NOMO-1 (cell line): Measurements from ENCODE around the gene FAM117B.
"Not testable (repeated sequence)": the region's sequence is repeated elsewhere in the genome, so short reads cannot be mapped to it uniquely, and the experiment has no call there.

ENCODE experiments used
- DNase-seq, 2 experiments: peaks; one replicate each; lab custom pipeline; 2025; ENCODE audit not compliant: unreplicated experiment in 2 of 2; lab: John Stamatoyannopoulos, UW

Gene FAM117B

DNA sequence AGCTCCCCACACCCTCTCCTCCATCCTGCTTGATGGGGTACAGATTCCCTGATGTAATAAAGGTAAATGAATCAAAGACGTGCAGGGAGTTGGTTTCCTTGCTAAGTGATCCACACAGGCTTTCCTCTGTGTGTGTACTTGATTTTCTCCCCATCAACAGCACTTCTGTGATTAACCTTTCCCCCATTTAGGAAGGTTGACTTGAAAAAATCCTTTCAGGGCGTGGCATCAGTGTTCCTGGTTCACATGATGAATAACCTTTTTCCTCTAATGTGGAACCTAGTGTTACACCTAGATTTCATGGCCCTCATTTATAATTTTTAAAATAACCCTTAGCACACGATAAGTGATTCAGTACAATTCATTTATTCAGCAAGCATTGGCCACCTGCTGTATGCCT lies 121.8 kb downstream of the FAM117B start:
- DNase-seq, result no peak

DNA sequence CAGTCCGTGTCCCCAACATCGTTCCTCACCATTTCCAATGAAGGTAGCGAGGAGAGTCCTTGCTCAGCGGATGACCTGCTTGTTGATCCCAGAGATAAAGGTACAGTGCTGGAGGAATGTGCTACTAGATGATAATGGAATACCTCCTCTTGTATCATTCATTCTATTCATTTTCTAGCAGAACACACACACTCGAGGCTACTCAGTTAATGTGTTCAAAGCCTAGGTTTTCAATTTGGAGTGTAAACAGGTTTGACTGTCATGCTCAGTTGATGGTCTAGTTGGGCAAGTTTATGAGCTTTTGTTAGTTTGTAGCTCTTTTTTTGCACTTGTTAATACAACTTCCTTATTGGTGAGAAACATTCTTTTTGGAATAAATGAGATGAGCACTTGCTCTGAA lies 122.6 kb downstream of the FAM117B start:
- DNase-seq, result no peak

DNA sequence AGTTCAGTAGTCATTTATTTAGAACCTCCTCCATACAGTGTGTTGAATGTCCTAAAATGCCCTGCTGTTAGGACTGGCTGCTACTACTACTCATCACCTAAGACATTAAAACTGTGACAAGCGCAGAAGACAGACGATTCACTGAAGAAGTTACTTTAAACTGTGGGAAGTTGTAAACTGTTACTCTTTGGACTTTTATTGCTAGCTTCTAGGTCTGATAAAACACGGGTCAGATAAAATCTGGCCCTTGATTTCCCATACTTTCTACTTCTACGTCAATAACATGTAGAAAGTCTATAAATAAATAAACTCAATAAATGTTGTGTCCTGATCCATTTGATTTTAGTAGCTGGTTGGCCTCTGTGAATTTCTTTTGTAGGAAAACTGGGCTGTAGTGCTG lies 123.4 kb downstream of the FAM117B start:
- no peak for DNase-seq

DNA sequence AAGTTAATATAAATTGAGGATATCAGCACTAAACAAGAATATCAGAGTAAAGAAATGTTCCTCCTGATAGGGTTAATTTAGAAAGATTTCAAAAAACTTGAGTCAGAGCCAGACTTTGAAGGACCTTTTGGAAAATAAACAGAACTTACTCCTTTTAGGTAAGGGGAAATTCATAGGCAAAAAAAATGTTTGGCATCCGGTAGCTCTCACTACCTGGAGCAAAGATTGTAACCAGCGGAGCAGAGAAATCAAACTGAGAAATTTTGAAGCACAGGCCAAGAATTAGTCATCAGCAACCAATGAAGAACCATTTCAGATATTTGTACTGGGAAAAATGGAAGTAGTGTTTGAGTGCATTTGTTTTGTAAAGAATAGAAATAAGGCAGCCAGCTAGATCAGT lies 123.8 kb downstream of the FAM117B start:
- no peak for DNase-seq

DNA sequence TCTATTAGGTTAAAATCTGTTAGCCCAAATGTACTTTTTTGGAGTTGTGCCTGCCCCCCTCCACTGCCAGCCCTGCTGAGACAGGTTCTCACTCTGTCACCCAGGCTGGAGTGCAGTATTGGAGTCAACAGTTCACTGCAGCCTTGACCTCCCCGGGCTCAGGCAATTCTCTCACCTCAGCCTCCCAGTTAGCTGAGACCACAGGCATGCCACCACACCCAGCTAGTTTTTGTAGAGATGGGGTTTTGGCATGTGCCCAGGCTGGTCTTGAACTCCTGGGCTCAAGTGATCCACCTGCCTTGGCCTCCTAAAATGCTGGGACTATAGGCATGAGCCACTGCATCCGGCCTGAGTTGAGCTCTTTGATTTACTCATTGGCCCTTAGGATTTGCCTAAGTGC lies 126.1 kb downstream of the FAM117B start:
- DNase-seq, result no peak

DNA sequence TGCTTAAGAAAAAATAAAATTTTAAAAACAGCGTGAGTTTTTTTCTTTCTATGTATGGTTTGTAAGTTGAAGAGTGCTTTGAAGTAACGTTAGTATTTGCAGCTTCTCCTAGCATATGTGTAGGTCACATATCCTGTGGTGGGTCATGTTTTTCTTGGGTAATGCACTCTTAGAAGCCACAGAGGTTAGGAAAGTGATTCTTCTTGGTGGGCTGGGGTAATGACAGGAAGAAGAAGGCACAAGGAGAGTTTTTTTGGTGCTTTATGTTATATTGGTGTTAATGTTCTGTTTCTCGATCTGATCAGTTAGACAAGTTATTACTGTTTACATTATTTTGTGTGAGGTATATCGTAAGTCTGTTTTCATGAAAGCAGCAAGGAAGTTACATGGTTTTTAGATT lies 127.8 kb downstream of the FAM117B start:
- peak; percentile 28 to 41 for DNase-seq

DNA sequence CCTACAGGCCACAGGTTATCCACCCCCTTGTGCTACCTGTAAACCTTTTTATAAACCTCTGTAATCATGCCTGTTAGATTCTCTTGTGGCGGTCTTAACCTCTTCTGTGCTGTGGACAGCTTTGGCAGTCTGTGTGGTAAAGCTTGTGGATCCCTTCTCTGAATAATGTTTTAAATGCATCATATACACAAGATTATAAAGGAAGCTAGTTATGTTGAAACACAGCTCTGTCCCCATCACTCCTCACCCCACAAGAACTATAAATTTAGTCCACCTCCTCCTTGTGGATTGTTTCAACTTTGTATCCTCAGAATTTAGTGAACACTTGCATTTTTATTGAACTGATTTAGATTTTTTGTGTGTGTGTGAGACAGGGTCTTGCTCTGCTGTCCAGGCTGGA lies 129.1 kb downstream of the FAM117B start:
- peak; percentile 12 to 13 for DNase-seq

DNA sequence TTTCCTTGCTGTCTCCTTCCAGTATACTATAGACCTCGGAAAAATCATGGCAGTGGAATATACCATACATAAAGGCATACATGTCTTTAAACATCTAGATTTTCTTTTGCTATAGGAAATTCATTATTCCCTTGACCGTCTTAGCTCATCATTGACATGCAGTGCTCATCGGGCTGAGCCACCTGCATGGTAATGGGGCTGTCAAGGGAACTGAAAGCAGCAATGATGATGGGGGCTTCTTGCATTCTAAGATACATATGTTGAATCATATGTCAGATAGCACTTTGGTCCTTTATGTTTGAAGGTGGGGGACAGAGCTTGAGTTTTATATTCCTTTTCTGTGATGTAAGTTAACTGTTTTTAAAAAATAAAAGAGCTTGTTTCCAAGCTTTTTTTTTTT lies 130.2 kb downstream of the FAM117B start:
- DNase-seq, result no peak

DNA sequence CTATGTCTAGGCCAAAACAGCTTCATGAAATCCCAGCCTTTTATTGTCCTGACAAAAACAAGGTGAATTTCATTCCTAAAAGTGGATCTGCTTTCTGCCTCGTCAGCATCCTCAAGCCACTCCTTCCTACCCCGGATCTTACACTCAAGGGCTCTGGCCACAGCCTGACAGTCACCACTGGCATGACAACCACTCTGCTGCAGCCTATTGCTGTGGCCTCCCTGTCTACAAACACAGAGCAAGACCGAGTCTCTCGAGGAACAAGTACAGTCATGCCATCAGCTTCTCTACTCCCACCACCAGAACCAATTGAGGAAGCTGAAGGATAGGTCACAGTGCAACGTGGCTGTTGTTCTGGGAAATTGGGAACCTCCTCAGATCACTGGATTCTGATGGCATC lies 130.7 kb downstream of the FAM117B start:
- DNase-seq, result no peak

DNA sequence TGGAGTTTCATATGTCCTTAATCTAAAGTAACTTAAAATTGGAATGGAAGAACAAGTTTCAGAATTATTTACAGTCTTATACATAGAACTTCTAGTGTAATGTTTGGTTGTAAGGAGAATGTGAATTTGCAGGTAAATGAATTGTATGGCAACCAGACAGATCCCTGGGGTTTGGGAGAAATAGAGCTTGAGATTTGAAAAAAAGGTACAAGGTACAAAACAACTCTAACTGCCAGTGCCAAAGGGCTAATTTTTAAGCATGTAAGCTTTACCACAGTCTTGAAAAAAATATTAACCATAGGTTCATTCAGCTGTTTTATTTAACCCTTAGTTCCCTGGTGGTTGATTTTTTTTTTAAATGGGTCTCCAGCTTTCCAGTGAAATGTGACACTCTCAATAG lies 133.5 kb downstream of the FAM117B start:
- DNase-seq, result no peak

DNA sequence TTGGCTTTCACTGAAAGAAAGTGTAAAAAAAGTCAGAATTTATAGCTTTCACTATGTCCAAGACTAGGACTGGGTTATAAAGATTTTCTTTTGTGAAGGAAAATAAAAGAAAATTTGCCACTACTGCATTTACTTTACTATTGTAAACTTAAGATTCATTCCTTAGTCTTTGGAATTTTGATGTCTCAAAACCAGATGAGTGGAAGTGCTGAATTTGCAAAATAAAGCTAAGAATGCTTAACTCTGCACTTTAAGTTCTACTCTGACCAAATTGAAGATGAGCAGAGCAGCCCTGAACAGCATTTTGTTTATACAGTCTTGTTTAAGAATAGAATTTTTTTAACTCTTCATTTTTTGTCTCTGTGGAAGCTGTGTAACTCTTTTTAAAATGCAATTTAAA lies 134.4 kb downstream of the FAM117B start:
- no peak for DNase-seq

DNA sequence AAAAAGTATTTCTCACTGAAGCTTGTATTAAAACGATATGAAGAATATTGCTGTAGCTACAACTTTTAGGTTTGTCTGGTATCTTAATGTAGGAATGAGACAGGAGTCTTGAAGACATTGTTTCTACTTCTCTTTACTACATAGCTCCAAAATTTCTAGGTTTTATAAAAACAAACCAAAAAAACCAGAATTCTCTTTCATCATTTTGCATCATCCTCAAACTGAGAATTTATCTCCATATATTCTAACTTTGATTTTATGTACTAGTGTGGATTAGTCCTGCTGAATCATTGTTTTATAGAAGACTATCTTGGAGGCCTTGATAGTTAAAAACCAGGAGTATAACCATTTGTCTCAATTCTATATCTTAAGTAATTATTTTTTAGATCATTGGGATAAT lies 136.6 kb downstream of the FAM117B start:
- no peak for DNase-seq

DNA sequence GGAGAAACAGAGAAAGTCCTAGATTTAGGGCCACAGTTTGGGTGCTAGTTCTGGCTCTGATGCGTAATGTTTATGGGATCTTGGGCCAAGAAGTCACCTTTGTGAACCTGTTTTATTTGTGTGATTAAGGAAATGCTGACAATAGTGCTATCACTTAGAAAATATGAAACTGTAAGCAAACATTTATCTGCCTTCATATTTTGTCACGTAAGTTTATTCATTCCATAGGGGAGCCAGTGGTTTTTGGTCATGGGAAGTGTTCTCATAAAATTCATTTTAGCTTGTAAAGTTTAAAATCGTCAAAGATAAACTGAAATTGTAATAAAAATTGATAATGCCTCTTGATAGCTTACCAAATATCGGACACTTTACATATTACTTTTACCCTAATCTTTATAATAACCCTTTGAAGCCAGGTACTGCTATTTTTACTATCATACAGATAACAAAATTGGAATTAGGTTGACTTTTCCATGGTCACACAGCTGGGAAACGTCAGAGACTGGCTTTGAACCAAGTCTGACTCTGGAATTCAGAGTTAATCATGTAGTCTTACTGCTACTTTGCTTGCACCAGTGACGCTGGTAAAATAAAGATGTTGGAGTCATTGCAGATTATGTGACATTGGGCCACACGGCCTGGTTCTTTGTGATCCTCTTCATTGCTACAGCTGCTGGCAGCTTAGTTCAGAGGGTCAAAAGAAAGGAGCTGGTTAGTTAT lies 137.1 kb downstream of the FAM117B start:
- DNase-seq, result no peak

DNA sequence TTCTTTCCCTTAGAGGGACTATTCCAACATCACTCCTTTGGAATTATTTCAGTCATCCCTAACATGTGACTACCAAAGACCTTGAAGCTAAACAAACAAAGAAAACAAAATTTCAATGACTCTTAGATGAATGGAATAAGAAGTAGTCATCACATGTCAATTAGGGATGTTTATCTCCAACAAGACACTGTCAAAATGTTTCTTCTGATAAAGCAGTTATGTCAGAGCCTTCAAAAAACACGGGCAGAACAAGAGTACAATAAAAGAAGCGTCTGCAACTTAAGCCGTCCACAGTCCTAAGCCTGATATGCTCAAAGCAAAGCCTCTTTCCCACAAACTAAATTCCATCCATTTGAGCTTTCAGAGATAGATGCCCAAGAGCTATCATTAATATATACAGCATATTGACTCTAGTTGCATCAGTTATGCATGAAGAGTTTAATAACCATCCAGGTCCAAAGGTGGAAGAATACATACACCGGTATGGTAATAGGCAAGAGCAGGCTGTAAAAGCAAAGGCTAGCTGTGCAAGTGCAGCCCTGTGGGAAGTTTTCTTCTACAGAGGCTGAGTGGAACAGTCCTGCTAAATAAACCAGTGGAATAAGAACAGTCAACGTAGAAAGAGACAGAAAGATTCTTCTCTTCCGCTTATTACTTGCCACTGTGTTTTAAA lies 138.7 kb downstream of the FAM117B start:
- DNase-seq, result no peak

DNA sequence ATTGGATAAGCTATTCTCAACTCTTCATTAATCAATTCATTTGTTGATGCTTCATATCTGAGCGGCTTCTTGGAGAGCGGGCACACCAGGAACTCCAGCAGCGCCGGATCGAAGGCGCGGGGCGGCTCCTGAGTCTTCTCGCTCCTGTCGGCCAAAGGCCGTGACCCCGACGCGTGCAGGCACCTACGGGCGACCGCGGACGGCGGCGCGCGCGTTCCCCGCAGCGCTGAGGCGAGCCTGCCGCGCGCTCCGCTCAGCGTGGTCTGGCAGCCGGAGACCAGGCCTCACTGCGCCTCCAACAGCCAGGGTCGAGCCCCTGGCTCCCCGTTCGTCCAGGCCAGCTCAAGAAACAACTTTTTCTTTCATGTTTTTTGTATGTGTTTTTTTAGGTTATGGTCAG lies 139.3 kb downstream of the FAM117B start:
- no peak for DNase-seq

DNA sequence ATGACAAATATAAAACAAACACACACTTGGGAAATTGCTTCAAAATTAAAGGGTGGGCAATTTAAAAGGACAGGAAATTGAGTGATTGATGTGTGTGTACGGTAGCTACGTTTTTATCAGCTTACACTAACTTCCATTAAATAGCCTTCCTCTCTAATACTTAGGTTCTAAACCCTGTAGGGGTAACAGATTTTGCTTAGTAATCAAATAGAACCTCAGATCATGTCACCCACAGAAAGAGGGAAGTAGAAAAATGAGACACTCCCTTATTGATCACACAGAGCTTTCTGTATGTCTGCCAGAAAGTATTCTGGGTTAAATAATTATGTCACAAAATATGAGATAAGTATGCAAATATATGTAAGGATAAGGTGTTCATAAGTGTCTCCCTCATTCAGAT lies 143.4 kb downstream of the FAM117B start:
- DNase-seq, result no peak

DNA sequence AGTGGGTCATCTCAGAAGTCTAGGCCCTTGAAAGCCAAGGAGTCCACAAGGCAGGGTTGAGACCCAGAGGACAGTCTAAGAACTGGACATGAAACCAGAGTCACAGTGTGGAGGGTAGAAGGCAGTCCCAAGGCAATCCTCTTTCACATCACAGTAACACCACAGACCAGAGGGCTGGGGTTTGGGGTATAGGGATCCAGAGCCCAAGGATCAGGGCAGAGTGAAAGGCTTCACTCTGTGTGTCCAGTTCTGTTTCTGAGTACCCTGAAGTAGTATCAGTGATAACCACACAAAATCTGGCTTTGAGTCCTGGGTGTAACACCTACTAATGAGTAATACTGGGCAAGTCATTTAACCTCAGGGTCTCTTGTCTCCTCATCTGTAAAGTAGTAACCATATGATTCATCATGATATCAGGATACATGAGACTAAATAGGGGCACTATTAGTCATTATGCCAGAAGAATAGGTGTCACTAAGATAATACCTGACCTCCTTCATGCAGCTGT lies 145.8 kb downstream of the FAM117B start:
- DNase-seq, result no peak

DNA sequence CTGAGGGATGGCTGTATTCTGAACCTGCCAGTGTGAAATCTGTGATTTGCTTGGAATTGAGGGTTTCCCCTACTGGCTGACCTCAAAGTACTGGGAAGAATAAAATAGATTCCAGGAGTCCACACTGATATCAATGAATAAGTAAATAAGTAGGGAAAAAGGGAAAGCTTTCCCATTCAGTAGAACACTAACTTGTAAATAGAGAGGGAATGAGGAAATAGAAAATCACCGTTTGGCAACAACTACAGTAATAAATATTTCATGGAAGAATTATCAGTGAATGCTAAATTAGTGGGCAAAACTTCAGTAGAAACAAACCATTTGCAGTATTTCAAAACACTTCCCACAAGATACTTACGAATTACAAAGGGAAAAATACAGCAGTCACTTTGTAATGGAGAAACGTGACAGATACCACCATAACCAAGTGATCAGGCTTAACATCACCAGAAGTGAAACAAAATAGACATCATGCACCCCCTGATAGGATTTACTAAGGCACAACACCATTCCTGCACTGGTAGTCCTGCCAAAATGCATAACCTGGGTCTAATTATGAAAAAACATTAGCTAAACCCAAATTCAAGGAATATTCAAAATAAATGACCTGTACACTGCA lies 148.3 kb downstream of the FAM117B start:
- DNase-seq, result no peak

DNA sequence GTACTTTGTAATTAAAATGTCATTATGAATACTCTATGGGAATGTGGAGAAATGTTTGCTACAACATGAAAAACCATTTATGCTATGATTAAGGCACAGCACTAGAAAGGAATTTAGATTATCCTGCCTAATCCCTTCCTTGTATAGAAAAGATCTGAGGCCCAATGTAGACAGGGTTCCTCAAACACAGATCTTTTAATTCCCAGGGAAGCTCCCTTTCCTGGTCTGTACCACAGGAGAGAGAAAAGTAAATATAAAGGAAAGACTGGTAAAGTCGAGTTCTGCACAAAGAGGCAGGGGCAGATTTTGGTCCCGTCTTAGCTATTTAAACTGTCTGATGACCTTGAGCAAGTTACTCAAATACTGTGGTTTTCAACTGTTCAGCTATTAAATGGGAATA lies 152.1 kb downstream of the FAM117B start:
- no peak for DNase-seq

DNA sequence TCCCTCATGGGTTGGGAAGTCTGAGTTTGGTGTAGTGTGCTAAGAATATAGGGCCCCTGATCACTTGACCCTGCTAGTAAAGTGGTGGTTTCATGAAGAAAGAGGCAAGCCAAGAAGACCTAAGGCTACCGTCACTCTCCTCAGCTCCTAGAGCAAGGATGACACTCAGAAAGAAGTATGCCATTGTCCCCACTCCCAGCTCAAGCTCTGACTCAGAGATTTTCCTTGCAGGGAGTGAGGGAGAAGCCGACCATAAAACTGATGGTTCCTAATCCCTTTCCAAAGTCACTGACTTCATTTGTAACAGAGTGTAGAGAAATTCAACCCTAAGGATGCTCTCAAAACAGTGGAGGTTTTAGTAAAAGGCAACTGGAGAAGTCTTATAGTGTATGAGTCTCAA lies 155.9 kb downstream of the FAM117B start:
- no peak for DNase-seq

DNA sequence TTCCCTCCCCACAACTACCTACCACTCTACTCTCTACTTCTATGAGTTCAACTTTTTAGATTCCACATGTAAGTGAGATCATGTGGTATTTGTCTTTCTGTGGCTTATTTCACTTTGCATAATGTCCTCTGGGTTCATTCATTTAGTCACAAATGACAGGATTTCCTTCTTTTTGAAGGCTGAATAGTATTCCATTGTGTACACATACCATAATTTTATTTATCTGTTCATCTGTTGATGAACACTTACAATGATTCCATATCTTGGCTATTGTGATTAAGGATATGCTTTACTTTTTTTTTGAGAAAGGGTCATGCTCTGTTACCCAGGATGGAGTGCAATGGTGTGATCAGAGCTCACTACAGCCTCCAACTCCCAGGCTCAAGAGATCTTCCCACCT lies 163.2 kb downstream of the FAM117B start:
- no peak for DNase-seq

DNA sequence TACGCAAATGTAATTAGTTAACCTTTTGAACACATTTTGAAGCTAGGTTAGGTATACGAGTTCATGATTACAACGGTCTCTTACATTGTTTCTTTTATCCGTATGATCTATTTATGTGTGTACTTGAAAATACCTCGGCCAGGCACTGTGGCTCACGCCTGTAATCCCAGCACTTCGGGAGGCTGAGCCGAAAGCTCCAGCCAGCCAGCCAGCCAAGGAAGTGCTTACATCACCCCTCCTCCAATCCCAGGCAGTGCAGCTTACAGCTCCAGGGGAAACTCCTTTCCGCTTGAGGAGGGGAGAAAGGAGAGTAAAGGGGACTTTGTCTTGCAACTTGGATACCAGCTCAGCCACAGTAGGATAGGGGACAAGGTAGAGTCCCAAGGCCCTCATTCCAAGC lies 171.1 kb downstream of the FAM117B start:
- DNase-seq, result not testable (repeated sequence)
